HG02588 (cell line): ENCODE results near the gene FBXW5.

ENCODE experiments used
- ATAC-seq: cut with Tn5 transposase; IDR thresholded peaks from one replicate; pipeline ENCODE4 v1.9.1; 2021; ENCODE audit warnings: mild to moderate bottlenecking, moderate library complexity; ENCODE audit not compliant: unreplicated experiment

The FBXW5 gene

GRCh38 chr9:136936645-136937170, 7.8 kb downstream of the FBXW5 start:
- ATAC-seq, result no peak

GRCh38 chr9:136935651-136936050, 8.9 kb downstream of the FBXW5 start:
- no peak for ATAC-seq

GRCh38 chr9:136934277-136934676, 10.3 kb downstream of the FBXW5 start:
- no peak for ATAC-seq

- ATAC-seq, result no peak
These were observed 12.9 kb downstream of the FBXW5 start for GRCh38 chr9:136931611-136932130.

GRCh38 chr9:136930014-136930413, 14.5 kb downstream of the FBXW5 start:
- no peak for ATAC-seq

- ATAC-seq, result no peak
These were observed 15.9 kb downstream of the FBXW5 start for GRCh38 chr9:136928591-136928990.

GRCh38 chr9:136927343-136928271, 16.9 kb downstream of the FBXW5 start:
- ATAC-seq, result no peak

- no peak for ATAC-seq
These were observed 17.8 kb downstream of the FBXW5 start for GRCh38 chr9:136926749-136927148.

- no peak for ATAC-seq
These were observed 18.3 kb downstream of the FBXW5 start for GRCh38 chr9:136926154-136926704.

- ATAC-seq, result no peak
These were observed 19.0 kb downstream of the FBXW5 start for GRCh38 chr9:136925414-136926153.

- ATAC-seq, result no peak
These were observed 20.7 kb downstream of the FBXW5 start for GRCh38 chr9:136923881-136924280.

GRCh38 chr9:136922540-136922939, 22.0 kb downstream of the FBXW5 start:
- no peak for ATAC-seq

GRCh38 chr9:136921718-136922117, 22.8 kb downstream of the FBXW5 start:
- no peak for ATAC-seq

- no peak for ATAC-seq
These were observed 23.2 kb downstream of the FBXW5 start for GRCh38 chr9:136921307-136921706.

GRCh38 chr9:136920734-136921231, 23.8 kb downstream of the FBXW5 start:
- no peak for ATAC-seq

- ATAC-seq, result no peak
These were observed 24.5 kb downstream of the FBXW5 start for GRCh38 chr9:136920069-136920468.

- ATAC-seq, result no peak
These were observed 26.6 kb downstream of the FBXW5 start for GRCh38 chr9:136917902-136918301.

- ATAC-seq, result no peak
These were observed 28.0 kb downstream of the FBXW5 start for GRCh38 chr9:136916330-136917184.

GRCh38 chr9:136915632-136916329, 28.8 kb downstream of the FBXW5 start:
- ATAC-seq, result no peak
